NCI-H2029 (cell line): ENCODE measurements around the gene NOTCH1.

Experiments
- DNase-seq: peaks from one replicate; lab custom pipeline; 2025; lab: John Stamatoyannopoulos, UW

Gene NOTCH1

GRCh38 chr9:136517012-136517743 lies 28.7 kb downstream of the NOTCH1 start:
- DNase-seq, result no peak

DNA sequence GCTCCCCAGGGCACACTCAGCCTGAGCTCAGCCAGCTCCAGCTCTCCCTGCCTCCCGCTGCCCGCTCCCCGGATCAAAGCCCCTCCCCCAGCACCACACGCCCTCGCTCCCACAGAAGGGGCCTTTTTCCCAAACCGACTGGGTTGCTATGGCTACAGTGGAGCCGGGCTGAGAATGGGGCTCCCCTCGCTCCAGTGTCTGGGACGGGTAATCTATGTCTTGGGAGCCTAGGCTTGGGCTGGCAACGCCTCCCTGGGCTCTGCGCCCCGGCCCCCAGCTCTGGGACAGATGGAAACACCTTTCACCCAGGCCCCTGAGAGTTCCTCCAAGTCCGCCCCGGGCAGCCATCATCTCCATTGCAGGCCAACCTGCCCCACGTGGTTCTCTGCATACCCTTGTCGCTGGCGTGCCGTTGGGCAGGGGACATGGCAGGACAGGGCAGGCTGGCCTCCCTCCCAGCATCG lies 29.6 kb downstream of the NOTCH1 start:
- no peak for DNase-seq

GRCh38 chr9:136515276-136515675 lies 30.6 kb downstream of the NOTCH1 start:
- DNase-seq, result no peak

GRCh38 chr9:136514022-136514714 lies 31.7 kb downstream of the NOTCH1 start:
- no peak for DNase-seq

DNA sequence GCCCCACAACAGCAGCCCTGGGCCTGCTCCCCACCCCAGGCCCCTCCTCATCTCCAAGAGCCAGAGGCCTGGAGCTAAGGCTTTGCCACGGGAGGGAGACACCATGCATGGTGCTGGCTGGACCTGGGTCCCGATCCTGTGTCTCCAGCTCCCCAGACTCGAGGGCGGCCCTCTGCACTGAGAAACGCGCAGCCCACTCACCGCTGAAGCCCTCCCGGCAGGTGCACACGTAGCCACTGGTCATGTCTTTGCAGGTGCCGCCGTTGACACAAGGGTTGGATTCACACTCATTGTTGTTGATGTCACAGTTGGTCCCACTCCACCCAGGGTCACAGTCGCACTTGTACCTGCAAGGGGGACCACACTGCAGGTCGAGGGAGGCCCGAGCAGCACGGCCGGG lies 32.7 kb downstream of the NOTCH1 start:
- DNase-seq, result no peak

DNA sequence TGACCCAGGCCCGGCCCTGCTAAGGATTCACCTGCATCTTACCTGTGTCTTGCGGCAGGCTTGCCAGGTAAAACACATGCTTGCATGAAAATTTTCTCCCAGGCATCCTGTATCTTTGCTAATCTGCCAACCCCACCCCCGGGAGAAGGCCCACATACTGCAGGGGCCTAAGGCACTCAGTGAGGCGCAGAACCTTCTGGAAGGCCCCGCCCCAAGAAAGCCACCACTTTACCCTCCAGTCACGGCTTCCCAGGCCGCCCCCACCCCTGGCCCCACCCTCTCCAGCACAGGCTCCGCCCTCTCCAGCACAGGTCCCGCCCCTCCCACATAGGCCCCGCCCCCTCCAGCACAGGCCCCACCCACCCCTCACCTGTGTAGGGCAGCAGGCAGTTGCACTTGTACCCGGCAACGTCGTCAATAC lies 33.2 kb downstream of the NOTCH1 start:
- DNase-seq, result no peak

GRCh38 chr9:136511670-136512592 lies 33.9 kb downstream of the NOTCH1 start:
- no peak for DNase-seq

DNA sequence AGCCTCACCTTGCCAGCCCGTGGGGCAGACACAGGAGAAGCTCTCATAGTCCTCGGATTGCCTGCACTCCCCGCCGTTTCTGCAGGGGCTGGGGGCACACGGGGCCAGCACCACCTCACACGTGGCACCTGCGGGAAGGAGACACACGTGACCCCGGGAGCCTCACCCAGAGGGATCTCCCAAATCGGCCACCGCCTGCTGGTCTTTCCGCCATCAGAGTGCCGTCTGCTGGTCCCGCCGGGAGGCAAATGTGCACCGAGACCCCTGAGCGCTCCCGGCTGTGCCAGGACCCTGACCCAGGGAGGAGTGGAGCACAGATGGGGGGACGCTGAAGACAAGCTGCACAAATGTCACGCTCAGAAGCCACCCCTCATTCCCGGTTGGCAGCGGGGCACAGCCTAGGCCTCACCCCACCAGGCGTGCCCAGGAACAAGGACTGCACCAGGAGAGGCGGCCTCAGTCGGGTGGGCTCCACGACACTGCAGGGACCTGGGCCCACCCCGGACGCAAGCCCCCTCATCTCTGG lies 34.6 kb downstream of the NOTCH1 start:
- no peak for DNase-seq

DNA sequence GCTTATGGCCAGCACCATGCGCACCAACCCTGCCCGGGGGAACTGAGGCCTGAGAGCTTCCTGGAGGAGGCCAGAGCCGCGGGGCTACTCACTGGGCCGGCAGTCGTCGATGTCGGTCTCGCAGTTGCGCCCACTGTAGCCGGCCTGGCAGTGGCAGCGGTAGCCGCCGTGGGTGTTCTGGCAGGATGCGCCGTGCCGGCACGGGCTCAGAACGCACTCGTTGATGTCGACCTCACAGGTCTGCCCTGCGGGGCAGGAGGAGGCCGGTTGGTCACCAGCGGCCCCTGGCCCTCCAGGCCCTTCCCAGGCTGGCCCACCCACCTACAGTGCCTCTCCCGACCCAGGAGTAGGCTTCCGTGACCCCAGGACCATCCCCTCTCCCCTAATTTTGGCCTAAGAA lies 35.3 kb downstream of the NOTCH1 start:
- DNase-seq, result no peak

DNA sequence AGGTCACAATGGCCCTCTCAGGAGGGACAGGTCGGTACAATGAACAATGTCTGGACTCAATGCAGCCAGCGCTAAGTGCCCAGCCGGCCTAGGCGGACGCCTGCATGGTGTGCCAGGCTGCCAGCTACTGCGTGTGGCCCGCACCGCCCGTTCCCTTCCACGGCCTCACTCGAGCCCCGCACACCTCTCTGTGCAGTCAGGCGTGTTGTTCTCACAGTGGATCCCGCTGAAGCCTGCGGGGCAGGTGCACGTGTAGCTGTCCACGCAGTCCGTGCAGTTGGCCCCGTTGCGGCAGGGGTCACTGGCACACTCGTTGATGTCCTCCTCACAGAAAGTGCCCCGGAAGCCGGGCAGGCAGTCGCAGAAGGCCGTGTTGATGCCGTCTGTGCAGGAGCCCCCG lies 36.3 kb downstream of the NOTCH1 start:
- DNase-seq, result no peak

GRCh38 chr9:136508729-136509500 lies 36.9 kb downstream of the NOTCH1 start:
- DNase-seq, result no peak

GRCh38 chr9:136507992-136508375 lies 37.9 kb downstream of the NOTCH1 start:
- no peak for DNase-seq

DNA sequence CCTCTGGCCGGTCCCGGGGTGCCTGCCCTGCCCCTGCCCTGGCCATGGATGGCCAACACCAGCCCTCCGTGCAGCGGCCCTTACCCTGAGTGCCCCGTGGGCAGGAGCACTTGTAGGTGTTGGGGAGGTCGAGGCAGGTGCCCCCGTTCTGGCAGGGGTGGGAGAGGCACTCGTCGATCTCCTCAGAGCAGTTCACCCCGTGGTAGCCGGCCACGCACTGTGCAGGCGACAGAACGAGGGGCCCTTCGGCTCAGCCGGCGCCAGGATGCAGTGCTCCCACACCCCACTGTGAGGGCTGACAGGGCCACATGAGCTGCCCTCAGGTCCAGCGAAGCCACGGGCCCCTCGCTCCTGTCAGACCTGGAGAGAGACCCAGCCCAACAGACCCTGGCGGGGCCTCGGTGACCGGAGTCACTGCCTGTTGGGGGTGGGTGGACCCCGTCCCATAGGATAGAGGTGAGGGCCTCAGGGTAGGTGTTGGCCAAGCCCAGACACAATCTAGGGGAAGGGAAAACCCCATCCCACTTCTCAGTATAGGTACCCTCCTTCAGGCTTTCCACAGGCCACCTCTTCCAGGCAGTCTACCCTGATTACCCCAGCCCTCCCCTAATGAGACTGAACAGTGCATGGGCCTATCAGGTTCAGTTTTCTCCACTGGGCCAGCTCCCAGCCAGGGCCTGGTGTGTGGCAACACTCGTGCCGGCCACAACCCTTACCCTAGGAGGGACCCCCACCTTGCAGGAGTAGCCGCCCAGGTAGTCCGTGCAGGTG lies 38.4 kb downstream of the NOTCH1 start:
- no peak for DNase-seq

- no peak for DNase-seq
Observed at GRCh38 chr9:136506425-136506824, 39.4 kb downstream of the NOTCH1 start.

GRCh38 chr9:136505406-136506403 lies 40.1 kb downstream of the NOTCH1 start:
- DNase-seq, result no peak

DNA sequence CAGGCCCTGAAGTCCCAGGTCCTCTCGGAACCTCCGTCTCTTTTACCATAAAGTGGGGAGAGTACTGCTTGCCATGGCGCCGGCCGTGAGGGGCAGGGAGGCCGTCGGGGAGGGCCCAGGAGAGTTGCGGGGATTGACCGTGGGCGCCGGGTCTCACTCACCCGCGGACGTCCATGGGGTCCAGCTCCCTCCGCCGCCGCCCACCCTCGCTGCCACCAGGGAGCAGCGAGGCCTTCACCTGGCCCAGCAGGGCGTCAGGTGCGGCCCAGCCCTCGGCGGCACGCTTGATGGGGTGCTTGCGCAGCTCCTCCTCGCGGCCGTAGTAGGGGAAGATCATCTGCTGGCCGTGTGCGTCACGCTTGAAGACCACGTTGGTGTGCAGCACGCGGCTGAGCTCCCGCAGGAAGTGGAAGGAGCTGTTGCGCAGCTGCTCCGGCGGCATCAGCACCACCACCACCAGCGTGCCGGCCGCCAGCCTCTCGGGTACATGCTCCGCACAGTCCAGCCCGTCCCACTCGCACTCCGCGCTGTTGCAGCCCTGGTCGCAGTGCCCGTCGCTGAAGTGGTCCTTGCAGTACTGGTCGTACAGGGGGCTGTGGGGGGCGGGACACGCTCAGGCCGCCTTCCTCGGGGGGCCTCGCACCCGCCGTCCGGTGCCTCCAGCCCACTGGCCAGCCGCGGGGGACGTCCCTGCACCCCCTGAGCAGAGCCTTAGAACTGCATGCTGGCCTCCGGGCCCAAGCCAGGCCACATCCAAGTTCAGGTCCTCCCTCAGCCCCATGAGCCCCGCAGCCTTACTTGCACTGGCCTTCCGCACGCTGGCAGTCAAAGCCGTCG lies 41.1 kb downstream of the NOTCH1 start:
- DNase-seq, result no peak

GRCh38 chr9:136502940-136503550 lies 42.8 kb downstream of the NOTCH1 start:
- no peak for DNase-seq

DNA sequence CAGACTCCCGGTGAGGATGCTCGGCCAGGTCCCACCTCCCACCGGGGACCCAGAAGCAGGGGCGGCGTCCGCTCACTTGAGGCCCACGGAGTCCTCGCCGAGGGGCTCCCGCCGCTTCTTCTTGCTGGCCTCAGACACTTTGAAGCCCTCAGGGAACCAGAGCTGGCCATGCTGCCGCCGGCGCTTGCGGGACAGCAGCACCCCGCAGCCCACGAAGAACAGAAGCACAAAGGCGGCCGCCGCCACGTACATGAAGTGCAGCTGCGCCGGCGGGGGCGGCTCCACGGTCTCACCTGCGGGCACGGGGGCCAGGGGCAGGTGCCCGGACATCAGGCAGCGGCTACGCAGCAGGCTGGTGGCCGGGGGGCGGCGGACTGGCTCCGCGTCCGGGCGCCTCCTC lies 43.7 kb downstream of the NOTCH1 start:
- no peak for DNase-seq
